Activated CD4-positive, CD25-positive, alpha-beta regulatory T cell treated with anti-CD3 and anti-CD28 coated beads, Interleukin-2, amount 50 U/mL, for 24 hours (primary cell): ENCODE results near the gene GP1BB.

ENCODE experiments used
- ATAC-seq, 2 donors: fragments of 150-1000 bp; cut with Tn5 transposase; one replicate each; pipeline ENCODE4 v1.10.0; 2021; ENCODE audit warnings: mild to moderate bottlenecking in 1 of 2, moderate library complexity in 1 of 2

The GP1BB gene

DNA sequence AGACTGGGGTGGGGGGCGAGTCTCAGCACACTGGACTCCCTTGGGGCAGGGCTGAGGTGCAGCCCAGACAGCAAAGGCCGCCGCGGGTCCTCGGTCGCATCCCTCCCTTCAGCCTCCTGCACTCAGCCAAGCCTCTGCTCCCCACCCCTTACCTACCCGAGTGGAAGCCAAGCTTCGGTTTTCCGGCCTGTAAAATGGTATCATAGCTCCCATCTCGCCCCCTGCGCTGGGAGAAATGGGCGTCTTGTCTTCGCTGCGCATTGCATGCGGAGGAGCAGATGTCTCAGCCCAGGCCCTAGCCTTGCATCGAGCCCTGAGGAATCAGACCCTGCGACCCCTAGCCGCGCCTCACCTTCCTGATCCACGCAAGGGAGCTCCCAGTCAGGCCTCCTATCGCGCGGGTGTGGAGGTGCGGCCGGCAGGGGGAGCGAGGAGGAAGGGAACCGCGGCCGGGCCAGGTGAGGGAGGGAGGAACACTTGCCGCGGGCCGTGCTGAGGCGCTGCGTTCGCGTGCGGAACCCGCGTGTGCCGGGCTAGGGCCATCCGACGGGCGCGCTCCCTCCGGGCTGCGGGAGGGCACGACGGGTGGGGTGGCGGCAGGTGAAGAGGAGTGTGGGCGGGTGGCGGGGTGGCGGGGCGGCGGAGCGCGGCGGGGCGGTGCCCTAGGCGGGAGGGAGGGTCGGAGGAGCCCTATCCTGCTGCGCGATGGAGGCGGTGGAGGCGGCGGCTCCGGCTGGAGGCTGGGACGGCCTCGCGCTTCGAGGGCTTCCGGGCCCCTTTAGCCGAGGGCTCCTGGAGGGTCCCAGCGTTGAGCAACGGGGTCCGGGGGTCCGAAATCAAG, 33.2 kb downstream of the GP1BB start:
- ATAC-seq, result peak; percentile 68 to 78

DNA sequence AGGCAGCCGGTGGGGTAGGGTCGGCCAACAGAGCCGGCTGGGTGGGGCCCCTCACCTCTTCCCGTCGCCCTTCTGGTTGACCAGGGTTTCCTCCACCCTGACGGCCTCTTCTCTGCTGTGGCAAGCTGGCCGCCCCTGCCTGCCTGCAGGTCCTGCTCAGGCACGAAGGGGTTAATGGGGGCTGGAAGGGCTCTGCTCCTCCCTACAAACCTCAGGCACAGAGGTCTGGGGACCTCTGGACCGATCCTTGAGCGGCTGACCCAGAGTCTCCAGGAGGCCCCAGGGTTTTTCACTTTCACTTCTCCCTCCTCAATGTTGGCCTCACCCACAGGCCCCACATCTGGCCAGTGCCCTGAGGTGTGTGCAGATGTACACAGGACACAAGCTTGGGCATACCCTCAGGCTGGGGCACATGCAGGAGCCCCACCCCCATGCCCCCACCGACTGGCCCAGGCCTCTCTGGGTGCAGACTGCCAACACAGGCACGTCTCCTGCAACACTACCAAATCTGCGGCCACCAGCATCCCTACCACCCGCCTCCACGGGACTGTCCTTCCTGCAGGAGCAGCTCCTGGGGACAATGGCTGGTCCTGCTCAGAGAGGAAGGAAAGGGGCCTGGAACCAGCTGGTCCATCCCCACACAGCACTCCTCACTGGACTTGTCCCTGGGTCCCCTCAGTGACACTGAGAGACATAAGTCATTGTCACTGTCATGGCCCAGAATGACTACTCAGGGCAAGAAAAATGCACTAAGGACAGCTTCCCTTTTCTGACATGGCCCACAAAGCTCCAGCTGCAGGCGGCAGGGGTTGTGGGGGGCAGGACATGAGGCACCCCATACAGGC, 34.0 kb downstream of the GP1BB start:
- no peak for ATAC-seq

DNA sequence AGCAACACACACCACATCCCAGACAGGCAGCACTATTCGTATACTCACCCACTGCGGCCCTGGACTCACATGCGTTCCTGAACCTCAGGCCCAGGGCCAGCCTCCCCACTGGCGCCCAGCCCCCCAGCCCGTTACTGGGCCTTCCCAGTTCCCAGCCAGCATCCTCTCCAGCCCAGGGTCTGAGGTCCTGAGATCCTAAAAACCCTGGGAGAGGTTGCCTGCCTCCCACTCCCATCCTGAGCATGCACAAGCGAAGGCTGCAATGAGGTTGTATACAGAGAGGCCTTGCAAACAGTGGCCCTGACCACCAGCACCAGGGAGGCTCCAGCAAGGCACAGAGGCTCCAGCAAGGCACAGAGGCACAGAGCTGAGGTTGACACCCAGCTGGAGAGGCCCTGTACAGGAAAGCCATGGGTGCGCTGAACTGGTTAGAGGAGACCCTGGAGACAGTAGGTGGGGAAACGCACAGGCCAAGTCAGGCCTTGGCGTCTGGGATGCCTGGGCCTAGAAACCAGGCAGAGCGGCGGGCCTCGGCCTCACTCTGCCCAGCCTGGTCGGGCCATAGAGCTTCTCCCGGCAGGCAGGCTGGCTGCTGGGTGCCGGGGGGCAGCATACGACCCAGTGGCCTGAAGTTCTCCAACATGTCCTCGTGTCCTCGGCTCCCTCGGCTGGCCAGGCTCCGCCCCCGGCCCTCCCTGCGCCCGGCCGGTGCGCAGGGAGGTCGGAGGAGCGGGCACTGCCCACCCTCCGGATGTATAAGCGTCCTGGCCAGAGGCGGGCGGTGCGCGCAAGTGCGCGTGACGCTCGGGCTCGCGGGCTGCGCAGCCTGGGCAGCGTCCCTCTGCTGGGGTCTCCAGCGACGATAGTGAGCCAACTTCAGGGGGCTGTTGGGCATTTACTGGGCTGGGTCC, 34.9 kb downstream of the GP1BB start:
- ATAC-seq, result no peak

DNA sequence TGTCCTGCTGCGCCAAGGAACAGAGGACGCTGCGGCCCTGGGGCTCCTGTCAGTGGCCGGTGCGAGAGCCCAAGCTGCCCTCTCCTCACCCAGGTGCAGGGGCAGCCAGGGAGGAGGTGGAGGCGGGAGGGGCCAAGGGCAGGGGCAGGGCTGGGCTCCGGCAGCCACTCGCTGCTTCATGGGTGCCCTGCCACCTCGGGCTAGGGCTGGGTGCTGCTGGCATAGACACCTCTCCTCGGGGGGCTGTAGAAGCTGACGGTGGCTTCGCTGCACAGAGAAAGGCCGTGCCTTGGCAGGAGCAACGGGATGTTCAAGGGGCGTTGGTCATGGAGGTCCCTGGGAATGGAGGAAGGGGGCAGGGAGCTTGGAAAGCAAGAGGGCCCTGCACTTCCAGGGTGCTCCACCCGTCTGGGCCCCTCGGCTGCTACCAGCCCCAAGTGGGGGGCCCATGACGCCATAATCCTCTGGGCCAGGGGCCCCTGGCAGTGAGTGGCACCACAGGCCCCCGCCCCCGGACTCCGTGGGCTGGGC, 35.6 kb downstream of the GP1BB start:
- ATAC-seq, result no peak

DNA sequence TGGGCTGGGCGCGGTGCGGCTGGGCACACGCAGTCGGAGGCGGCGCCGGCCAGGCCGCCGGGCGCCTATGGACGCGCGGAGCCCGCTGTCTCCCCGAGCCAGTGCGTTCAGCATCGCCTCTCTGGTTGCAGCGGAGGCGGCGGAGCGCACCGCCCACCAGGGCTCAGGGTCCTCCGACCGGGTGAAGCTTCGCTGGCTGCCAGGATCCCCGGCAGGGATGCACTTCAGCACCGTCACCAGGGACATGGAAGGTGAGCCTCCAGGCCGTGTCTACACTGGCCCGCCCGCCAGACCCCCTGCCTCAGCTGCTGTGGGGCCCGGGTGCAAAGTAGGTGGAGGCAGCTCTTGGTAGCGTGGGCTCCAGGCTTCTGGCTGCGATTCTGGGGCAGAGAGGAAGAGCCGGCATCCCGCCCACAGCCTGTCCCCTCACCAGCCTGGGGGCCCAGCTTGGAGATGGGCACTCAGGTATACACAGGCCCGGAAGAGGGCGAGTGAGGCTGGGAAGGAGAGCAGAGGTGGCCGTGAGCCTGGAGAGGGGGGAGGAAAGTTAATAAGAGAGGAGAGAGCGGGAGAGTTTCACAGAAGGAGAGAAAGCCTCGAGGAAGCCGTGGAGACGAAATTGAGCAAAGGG, 36.2 kb downstream of the GP1BB start:
- ATAC-seq, result no peak

DNA sequence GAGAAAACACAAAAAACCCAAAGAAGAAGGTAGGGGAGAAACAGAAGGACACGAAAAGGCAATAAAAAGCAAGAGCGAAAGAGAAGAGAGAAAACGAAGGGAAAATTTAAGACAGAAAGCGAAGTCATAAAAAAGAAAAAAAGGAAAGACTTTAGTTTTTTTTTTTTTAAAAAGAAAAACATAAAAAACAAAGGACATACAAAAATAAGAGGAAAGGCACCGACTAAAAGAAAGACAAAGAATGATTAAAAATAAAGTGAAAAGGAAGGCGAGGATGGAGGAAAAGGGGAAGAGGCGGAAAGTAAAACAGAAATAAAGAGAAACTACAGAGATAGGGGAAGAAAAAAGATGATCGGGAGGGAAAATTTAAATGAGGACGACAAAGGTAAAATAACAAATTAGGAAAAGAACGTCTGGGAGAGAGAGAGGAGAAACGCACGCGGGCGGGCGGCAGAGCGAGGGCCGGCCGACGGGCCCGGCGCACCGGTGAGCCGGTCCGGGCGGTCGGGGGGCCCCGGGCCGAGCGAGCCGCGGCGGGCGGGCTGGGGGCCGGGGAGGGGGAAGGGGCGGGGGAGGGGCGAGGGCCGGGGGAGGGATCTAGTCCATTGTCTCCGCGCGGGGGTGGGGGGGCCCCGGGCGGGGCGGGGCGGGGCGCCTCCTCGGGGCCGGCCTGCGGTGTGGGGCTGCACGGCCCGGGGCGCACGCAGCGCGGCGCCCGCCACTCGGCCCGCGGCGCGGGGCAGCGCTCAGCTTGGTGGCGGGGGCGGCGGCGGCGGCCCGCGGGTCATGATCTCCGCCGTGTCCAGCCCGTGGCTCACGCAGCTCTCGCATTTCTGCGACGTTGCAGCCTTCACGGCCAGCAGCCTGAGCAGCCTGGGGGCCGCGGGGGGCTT, 37.0 kb downstream of the GP1BB start, which contains the start of gene TBX1:
TSS of gene TBX1 (plus strand) at position 721 of the 893 bp plus-strand sequence. CDS start at position 787, 66 bp downstream.
- ATAC-seq, result no peak

DNA sequence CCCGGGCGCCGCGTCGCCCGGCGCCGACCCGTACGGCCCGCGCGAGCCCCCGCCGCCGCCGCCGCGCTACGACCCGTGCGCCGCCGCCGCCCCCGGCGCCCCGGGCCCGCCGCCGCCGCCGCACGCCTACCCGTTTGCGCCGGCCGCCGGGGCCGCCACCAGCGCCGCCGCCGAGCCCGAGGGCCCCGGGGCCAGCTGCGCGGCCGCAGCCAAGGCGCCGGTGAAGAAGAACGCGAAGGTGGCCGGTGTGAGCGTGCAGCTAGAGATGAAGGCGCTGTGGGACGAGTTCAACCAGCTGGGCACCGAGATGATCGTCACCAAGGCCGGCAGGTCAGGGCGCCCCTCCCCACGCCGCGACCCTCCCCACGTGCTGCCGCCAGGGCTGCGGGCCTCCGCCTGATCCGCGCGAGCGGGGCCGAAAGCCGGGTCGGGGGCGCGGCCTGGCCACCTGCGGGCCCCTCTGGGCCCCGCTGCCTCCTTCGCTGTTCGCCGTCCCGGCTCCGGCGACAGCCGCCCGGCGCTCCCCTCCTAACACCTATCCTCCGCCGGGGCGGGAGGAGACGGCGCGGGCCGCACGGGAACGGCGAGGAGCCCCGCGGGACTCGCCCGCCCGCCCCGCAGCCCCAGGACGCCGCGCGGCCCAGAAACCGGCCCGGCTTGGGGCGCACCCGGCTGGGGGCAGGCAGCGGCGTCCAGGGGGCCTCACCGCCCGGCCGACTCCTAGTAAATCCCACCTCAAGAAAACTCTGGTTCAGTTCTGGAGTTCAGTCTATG, 37.8 kb downstream of the GP1BB start:
- ATAC-seq, result no peak

DNA sequence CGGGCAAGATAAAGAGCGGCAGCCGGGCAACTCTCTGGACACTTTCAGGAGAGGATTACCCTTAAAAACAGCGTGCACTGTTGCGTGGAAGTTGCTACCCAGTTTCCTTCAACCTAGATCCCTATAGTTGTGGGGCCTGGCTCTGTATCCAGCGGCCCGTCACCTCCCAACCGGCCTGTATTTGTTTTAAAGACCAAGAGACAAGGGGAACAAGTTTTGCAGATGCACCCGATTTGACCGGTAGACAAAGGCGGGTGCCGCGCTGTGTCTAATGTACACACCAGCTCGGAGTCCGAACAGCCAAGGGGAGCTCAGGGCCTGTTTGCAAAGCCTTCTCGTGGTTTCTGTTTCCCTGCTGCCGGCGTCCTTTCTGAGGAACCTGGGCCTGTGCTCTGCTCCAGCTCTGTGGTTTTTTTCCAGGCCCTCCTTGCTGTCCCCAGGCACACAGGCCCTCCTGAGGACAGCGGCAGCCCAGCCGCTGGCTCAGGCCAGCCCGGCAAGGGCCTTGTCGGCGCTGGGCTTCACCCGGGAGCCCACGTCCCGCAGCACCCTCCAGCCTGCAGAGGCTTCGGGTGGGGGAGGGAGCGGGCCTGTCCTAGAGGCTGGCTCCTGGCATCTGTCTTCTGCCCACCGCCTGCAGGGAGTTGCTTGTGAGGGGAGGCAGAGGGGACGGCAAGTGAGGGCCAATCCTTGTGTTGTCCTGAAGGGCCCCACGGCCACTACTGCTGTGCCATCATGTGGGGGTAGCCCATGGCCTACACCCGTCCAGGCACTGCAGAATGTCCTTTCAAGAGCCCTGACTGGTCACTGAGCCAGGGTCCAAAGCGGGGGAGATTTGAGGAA, 38.6 kb downstream of the GP1BB start:
- no peak for ATAC-seq

DNA sequence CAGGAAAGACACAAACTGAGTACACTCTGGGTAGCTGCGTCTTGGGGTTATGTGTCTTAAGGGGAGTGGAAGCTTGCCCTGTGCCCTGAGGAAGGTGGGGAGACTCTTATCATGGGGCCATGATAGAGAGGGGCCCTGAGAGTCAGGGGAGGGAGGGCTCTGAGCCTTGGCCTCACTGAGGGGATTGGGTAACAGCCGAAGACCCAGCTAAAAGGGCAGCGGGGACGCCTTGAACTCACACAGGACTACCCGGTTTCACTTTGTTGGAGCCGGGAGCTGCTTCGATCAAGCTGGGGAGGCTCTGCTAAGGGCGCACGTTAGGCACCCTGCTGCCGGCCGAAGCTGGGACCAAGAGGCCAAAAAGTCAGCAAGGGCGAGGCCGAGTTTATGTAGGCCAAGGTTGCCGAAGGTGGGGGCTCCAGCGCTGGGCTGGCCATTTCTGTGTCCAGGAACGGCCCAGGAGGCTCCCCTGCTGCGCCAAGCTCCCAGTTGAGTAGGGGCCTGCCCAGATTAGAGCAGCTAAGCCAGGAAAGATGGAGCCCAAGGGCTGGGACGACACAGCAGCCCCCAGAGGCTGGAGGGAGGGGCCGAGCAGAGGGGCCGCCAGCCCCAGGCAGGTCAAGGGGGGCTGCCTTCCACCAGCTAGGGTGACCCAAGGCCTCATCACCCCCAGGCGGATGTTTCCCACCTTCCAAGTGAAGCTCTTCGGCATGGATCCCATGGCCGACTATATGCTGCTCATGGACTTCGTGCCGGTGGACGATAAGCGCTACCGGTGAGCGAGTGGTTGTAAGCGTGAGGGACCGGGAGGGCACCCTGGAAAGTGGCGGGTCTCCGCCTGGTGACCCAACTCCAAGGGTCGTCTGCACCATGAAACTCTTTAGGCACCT, 39.5 kb downstream of the GP1BB start:
- ATAC-seq, result no peak

DNA sequence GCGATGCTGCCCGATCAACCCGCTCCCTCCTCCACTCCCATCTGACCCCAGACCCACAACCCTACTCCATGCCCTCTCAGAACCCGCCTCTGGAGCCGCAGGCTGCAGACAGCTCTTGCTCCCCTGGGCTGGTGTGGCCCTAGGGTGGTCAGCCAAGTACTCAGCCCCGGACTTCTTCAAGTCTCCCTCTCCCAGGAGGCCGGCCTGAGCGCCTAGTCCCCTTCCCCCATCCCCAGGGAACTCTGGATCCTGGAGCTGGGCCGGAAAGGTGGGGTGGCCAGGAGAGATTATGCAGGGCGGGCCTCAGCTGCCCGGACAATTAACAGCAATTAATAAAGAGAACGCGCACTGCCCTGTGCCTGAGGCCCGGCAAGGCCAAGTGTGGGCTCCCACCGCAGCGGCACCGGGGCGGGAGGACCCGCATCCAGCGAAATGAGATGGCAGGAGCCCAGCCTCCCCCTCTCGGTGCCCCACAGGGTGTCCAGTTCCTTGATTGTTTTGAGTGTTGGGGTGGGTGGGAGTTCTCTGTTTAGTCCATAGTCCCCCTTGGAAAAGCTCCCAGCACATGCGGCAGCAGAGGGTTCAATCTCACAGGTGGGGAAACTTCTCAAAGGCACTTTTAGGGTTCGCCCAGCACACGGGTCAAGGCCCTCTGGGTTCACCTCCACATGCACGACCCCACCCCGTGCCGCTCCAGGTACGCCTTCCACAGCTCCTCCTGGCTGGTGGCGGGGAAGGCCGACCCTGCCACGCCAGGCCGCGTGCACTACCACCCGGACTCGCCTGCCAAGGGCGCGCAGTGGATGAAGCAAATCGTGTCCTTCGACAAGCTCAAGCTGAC, 40.3 kb downstream of the GP1BB start:
- ATAC-seq, result no peak

DNA sequence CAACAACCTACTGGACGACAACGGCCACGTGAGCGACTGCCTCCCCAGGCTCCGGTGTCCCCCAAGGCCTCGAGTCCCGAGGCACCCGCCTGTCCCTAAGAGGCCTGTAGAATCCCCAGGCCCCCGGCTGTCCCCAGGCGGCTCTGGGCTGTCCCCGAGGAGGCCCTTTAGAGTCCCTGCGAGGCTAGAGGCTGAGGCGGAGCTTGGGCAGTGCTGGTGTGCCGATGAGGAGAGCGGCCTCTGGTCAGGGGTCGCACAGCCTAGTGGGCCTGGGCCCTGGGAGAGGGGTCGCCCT, 40.9 kb downstream of the GP1BB start:
- ATAC-seq, result no peak

DNA sequence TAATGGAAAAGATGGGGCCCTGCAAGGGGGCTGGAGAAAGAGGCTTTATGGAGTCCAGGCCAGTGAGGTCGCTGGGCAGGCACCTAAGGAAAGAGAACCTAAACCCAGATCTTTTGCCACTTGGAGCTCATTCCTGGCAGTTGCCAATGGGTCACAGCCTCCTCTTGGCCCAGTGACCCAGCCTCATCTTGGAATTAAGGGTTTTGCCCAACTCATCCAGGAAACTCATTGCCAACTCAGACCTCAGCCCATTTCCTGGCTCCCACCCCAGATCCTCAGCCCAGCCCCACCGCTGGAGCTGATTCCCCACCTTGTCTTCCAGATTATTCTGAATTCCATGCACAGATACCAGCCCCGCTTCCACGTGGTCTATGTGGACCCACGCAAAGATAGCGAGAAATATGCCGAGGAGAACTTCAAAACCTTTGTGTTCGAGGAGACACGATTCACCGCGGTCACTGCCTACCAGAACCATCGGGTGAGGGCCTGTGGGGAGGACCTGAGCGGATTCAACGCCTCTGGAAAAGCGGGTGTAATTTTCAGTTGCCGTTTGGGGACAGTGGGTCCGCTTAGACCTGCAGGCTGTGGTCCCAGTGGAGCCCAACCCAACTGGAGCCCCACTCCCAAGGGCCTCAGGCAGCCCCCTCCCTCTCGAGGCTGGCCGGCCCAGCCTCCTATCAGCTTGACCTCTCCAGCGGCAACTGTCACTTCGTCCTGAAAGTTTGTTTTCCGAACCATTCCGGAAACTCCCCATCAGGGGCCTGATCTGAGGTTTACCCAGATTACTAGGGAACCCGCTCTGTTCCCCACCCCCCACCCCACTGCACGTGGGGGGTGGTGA, 41.5 kb downstream of the GP1BB start:
- ATAC-seq, result no peak

DNA sequence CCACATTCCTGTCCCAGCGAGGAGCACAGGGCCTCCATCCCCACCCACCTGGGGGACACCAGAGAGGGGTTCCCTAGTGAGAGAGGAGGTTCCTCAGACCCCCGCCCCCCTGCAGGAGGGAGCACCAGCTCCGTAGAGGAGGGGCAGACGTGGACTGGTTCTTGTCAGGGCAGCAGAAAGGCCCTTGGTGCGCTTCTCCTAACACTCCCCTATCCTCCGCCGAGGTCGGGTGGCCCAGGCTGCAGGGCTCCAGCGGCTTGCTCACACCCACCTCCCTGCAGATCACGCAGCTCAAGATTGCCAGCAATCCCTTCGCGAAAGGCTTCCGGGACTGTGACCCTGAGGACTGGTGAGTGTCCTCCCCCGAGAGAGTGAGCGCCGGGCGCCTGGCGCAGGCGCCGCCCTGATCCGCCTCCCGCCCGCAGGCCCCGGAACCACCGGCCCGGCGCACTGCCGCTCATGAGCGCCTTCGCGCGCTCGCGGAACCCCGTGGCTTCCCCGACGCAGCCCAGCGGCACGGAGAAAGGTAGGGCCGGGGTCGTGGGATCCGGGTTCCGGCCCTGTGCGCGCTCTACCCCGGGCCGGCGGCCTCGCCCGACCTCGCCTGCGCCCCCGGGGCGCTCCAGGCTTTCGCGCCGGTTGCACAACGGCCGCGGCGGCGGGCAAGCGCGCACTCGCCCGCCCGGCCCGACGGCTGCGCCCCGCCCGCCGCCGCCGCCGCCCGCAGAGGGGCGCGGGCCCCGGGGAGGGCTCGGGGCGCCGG, 42.3 kb downstream of the GP1BB start:
- peak; percentile 5 to 18 for ATAC-seq

DNA sequence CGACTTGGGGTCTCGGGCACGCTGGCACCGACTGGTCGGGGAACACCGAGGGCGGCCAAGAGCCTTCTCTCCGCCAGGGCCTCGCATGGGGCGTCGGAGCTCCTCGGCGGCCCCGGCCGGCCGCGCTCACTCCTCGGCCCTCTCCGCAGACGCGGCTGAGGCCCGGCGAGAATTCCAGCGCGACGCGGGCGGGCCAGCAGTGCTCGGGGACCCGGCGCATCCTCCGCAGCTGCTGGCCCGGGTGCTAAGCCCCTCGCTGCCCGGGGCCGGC, 42.8 kb downstream of the GP1BB start:
- no peak for ATAC-seq

DNA sequence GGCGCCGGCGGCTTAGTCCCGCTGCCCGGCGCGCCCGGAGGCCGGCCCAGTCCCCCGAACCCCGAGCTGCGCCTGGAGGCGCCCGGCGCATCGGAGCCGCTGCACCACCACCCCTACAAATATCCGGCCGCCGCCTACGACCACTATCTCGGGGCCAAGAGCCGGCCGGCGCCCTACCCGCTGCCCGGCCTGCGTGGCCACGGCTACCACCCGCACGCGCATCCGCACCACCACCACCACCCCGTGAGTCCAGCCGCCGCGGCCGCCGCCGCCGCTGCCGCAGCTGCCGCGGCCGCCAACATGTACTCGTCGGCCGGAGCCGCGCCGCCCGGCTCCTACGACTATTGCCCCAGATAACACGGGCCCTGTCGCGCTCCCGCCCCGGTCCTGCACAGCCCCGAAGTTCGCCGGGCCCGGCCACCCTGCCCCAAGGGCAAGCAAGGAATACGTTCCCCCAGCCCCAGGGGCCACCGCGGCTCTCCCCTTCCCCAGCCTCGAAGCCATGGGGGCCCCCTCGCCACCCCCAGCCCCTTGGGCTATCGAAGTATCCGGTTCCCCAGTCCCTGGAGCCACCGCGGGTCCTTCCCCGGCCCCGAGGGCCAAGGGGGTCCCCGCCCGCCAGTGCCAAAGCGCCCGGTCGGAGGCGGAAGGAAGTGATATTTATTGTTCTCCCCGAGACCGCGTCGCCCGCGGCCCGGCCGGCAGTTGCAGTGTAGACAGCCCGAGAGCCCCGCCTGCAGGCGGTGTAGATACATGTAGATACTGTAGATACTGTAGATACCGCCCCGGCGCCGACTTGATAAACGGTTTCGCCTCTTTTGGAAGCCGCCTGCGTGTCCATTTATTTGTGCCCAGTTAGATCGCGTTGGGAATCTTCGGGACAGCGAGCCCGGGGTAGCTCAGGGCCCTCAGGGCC, 43.4 kb downstream of the GP1BB start:
- ATAC-seq, result peak; percentile 61 to 68
